Neural progenitor cell (in vitro differentiated cells): ENCODE results near the gene BRD3. TPM values are rescaled to one million over a fixed set of nuclear protein-coding genes. Genes with fewer than 3 reads are reported as not detected.

Source experiments
- DNase-seq: peaks from one replicate; pipeline ENCODE4 v3.0.0-alpha.2; 2016; ENCODE audit warnings: low spot score
- H2AFZ ChIP-seq: fragments of 200-600 bp; sonication (generic); replicated peaks from 2 replicates; pipeline ENCODE4 v1.6.1; 2016; ENCODE audit warnings: antibody characterized with exemption
- H3F3A ChIP-seq: fragments of 200-600 bp; sonication (generic); 2 replicates; pipeline ENCODE4 v1.6.1; 2016; ENCODE audit warnings: antibody characterized with exemption, low read depth
- H3K27ac ChIP-seq: fragments of 200-600 bp; sonication (generic); 2 replicates; pipeline ENCODE4 v1.5.1; 2016; ENCODE audit warnings: mild to moderate bottlenecking
- H3K27me3 ChIP-seq: fragments of 200-600 bp; sonication (generic); 2 replicates; pipeline ENCODE4 v1.6.1; 2016; ENCODE audit warnings: mild to moderate bottlenecking, moderate library complexity
- H3K36me3 ChIP-seq: fragments of 200-600 bp; sonication (generic); 2 replicates; pipeline ENCODE4 v1.5.1; 2016
- H3K4me1 ChIP-seq: fragments of 200-600 bp; sonication (generic); 2 replicates; pipeline ENCODE4 v1.6.1; 2016; ENCODE audit warnings: mixed run types
- H3K4me2 ChIP-seq: fragments of 200-600 bp; sonication (generic); 2 replicates; pipeline ENCODE4 v1.6.1; 2016
- H3K4me3 ChIP-seq: fragments of 200-600 bp; sonication (generic); 2 replicates; pipeline ENCODE4 v1.5.1; 2016
- H3K79me2 ChIP-seq: fragments of 200-600 bp; sonication (generic); 2 replicates; pipeline ENCODE4 v1.6.1; 2016; ENCODE audit warnings: low read depth
- H3K9ac ChIP-seq: fragments of 200-600 bp; sonication (generic); 2 replicates; pipeline ENCODE4 v1.6.1; 2016
- H3K9me3 ChIP-seq: fragments of 200-600 bp; sonication (generic); 2 replicates; pipeline ENCODE4 v1.5.1; 2016; ENCODE audit warnings: low read depth
- H4K20me1 ChIP-seq: fragments of 200-600 bp; sonication (generic); 2 replicates; pipeline ENCODE4 v1.6.1; 2016; ENCODE audit warnings: low read depth
- H3K27ac Mint-ChIP-seq: 3 replicates; pipeline ENCODE4 v1.8.0; 2021; ENCODE audit warnings: mixed read lengths
- H3K27me3 Mint-ChIP-seq: 2 replicates; pipeline ENCODE4 v1.8.0; 2022; ENCODE audit warnings: low read depth, mild to moderate bottlenecking, inconsistent platforms, moderate library complexity, mixed read lengths; ENCODE audit not compliant: insufficient read depth
- H3K36me3 Mint-ChIP-seq: 3 replicates; pipeline ENCODE4 v1.8.0; 2021; ENCODE audit warnings: mixed read lengths
- H3K4me1 Mint-ChIP-seq: 3 replicates; pipeline ENCODE4 v1.8.0; 2021; ENCODE audit warnings: mixed read lengths
- H3K4me3 Mint-ChIP-seq: 3 replicates; pipeline ENCODE4 v1.8.0; 2021; ENCODE audit warnings: mild to moderate bottlenecking, moderate library complexity, mixed read lengths
- H3K9me3 Mint-ChIP-seq: 3 replicates; pipeline ENCODE4 v1.8.0; 2020; ENCODE audit warnings: mixed read lengths
- EZH2 ChIP-seq: fragments of 200-600 bp; sonication (generic); IDR thresholded peaks from 2 replicates; pipeline ENCODE4 v1.6.1; 2017; ENCODE audit warnings: antibody characterized with exemption, mild to moderate bottlenecking, moderate library complexity
- EZH2phosphoT487 ChIP-seq: fragments of 200-600 bp; sonication (generic); IDR thresholded peaks from 2 replicates; pipeline ENCODE4 v1.6.1; 2017; ENCODE audit warnings: antibody characterized with exemption
- total RNA-seq: library from RNA; depleted of rRNA; stranded (reverse); fragments of >200 nt; gene quantifications from 2 replicates; pipeline ENCODE4 v1.2.3, GENCODE V29; 2015; ENCODE audit warnings: low replicate concordance
- TF ChIP-seq, protein P1 (sequence below): fragments of 200-600 bp; sonication (generic); IDR thresholded peaks from 2 replicates; pipeline ENCODE4 v1.5.1; 2017; ENCODE audit warnings: antibody characterized with exemption, mild to moderate bottlenecking

The BRD3 gene
- total RNA-seq, 1 donor from 2014 or later = 14.8 TPM

DNA sequence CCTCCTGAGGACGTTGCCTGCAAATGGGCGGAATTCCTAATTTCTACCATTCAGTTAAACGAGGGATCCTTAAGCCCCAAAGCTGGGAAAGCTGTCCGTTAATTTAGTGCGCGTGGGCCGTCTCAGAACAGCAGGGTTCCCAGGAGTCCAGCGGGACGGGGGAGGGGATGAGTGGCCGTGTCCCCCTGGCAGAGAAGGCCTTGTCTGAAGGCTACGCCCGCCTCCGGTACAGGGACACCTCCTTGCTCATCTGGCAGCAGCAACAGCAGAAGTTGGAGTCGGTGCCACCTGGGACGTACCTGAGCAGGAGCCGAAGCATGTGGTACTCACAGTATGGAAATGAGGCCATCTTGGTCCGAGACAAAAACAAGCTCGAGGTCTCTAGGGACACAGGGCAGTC, 41.2 kb downstream of the BRD3 start:
- DNase-seq = no peak
- Histone ChIP-seq H3K79me2 (peaks cover 5% of the 10 kb centered on the region), H3K4me3 (peak overlapping the region; percentile 92), H3K9me3 (no peaks in the 10 kb centered on the region), H3K4me1 (peaks cover 10% of the 10 kb centered on the region), H3F3A (peaks cover 33% of the 10 kb centered on the region), H3K4me2 (peak overlapping the region; percentile 87), H3K9ac (no peak overlapping the region), H3K36me3 (no peaks in the 10 kb centered on the region), H2AFZ (no peak overlapping the region), H3K27ac (no peak overlapping the region), H4K20me1 (peaks cover 25% of the 10 kb centered on the region), H3K27me3 (no peaks in the 10 kb centered on the region)
- H3K9me3 Mint-ChIP-seq = no peaks in the 10 kb centered on the region
- H3K27ac Mint-ChIP-seq = no peak overlapping the region
- peaks cover 9% of the 10 kb centered on the region for H3K36me3 Mint-ChIP-seq
- H3K27me3 Mint-ChIP-seq = peaks cover 2% of the 10 kb centered on the region
- peaks cover 15% of the 10 kb centered on the region for H3K4me1 Mint-ChIP-seq
- TF ChIP-seq EZH2 (no peak), EZH2phosphoT487 (no peak)
- TF ChIP-seq, protein P1, sequence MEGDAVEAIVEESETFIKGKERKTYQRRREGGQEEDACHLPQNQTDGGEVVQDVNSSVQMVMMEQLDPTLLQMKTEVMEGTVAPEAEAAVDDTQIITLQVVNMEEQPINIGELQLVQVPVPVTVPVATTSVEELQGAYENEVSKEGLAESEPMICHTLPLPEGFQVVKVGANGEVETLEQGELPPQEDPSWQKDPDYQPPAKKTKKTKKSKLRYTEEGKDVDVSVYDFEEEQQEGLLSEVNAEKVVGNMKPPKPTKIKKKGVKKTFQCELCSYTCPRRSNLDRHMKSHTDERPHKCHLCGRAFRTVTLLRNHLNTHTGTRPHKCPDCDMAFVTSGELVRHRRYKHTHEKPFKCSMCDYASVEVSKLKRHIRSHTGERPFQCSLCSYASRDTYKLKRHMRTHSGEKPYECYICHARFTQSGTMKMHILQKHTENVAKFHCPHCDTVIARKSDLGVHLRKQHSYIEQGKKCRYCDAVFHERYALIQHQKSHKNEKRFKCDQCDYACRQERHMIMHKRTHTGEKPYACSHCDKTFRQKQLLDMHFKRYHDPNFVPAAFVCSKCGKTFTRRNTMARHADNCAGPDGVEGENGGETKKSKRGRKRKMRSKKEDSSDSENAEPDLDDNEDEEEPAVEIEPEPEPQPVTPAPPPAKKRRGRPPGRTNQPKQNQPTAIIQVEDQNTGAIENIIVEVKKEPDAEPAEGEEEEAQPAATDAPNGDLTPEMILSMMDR = no peak
- peak overlapping the region; percentile 86 for H3K4me3 Mint-ChIP-seq

DNA sequence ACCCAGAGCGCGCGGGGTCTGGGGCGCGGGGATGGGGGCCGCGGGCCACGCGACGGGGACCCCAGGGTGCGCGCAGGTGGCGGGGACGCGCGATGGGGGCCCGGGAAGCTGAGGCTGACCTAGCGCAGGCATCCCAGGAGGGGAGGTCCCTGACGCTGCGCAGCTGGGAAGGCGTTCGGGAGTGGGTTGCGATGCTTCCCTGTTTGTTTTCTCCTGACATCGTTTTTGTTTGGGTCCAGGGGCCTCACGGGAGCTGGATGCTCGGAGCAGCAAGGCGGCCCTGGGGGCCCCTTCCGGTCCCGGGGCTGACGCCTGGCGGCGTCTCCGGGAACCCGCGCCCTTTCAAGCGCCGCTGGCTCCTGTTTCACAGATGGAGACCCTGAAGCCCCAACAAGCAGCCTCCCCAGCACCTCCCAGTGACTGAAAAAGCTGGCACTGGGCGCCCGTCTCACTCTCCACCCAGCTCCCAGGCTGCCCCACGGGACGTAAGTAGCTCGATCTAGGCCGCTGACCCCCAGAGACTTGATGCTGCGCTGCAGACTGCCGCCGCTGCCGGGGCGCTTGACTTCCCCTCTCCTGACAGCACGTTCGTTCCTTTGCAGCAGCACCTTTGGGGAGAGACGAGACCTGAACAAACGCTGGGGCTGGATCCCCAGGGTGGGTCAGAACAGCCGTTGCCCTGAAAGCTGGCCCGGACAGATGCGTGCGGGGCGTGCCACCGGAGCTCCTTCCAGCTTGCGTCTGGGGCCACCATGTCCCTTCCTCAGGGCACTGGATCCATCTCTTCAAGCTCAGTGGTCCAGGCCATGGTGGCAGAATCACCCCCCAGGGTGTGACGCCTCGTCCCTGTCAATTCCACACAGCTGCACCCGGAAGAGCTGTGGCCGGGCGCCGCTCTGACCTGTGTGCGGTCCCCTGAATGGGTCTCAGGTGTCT, 42.0 kb downstream of the BRD3 start:
- no peaks in the 10 kb centered on the region for H3K36me3 ChIP-seq

GRCh38 chr9:134024828-134025605, 42.8 kb downstream of the BRD3 start, which contains the start of gene BRD3OS:
Gene BRD3OS (plus strand): TSS chr9:134025481. CDS start chr9:134026748, 1,267 bp downstream.
- H3K36me3 Mint-ChIP-seq = peaks cover 6% of the 10 kb centered on the region
- peaks cover 5% of the 10 kb centered on the region for H3K79me2 ChIP-seq
- peaks cover 28% of the 10 kb centered on the region for H3F3A ChIP-seq
- peaks cover 15% of the 10 kb centered on the region for H4K20me1 ChIP-seq
- H3K4me3 Mint-ChIP-seq = peak within 1 kb of the TSS; percentile 86
- H3K4me3 ChIP-seq = peak within 1 kb of the TSS; percentile 92
- H3K9ac ChIP-seq = no peak within 1 kb of the TSS
- peaks cover 15% of the 10 kb centered on the region for H3K4me1 Mint-ChIP-seq
- DNase-seq = peak; percentile 100
- H3K9me3 ChIP-seq = no peaks in the 10 kb centered on the region
- no peak within 1 kb of the TSS for H3K27ac ChIP-seq
- H3K4me1 ChIP-seq = peaks cover 10% of the 10 kb centered on the region
- H3K27me3 ChIP-seq = no peaks in the 10 kb centered on the region
- H3K9me3 Mint-ChIP-seq = no peaks in the 10 kb centered on the region
- peak within 1 kb of the TSS; percentile 87 for H3K4me2 ChIP-seq
- peaks cover 2% of the 10 kb centered on the region for H3K27me3 Mint-ChIP-seq
- peak within 1 kb of the TSS; percentile 75 for H2AFZ ChIP-seq
- no peaks in the 10 kb centered on the region for H3K36me3 ChIP-seq
- H3K27ac Mint-ChIP-seq = peak within 1 kb of the TSS; percentile 26
- TF ChIP-seq, protein P1 = no peak
- TF ChIP-seq EZH2 = no peak
- no peak for TF ChIP-seq EZH2phosphoT487

More for the DNA sequence above, 42.0 kb downstream of the BRD3 start:
- no peaks in the 10 kb centered on the region for H3K27me3 ChIP-seq
- H3K4me1 Mint-ChIP-seq = peaks cover 15% of the 10 kb centered on the region
- peak overlapping the region; percentile 92 for H3K4me3 ChIP-seq
- no peaks in the 10 kb centered on the region for H3K9me3 ChIP-seq
- H3K79me2 ChIP-seq = peaks cover 5% of the 10 kb centered on the region
- H3K4me1 ChIP-seq = peaks cover 10% of the 10 kb centered on the region
- peak overlapping the region; percentile 86 for H3K4me3 Mint-ChIP-seq
- H3K4me2 ChIP-seq = peak overlapping the region; percentile 87
- H3K9me3 Mint-ChIP-seq = no peaks in the 10 kb centered on the region
- no peak overlapping the region for H3K27ac Mint-ChIP-seq
- peak; percentile 88 for DNase-seq
- H3F3A ChIP-seq = peaks cover 30% of the 10 kb centered on the region
- peaks cover 2% of the 10 kb centered on the region for H3K27me3 Mint-ChIP-seq
- peaks cover 9% of the 10 kb centered on the region for H3K36me3 Mint-ChIP-seq
- H4K20me1 ChIP-seq = peaks cover 21% of the 10 kb centered on the region
- no peak overlapping the region for H3K27ac ChIP-seq
- no peak for TF ChIP-seq EZH2
- TF ChIP-seq, protein P1 = peak; percentile 52
- peak overlapping the region; percentile 75 for H2AFZ ChIP-seq
- H3K9ac ChIP-seq = no peak overlapping the region
